Ishikawa (cell line): Measurements from ENCODE around the gene AUTS2.

Source experiments
- CEBPB ChIP-seq: IDR thresholded peaks from 2 replicates; pipeline ENCODE4 v1.6.1; 2012
- EP300 ChIP-seq: IDR thresholded peaks from 2 replicates; pipeline ENCODE4 v1.6.1; 2012; ENCODE audit warnings: borderline replicate concordance
- NFIC ChIP-seq: IDR thresholded peaks from 2 replicates; pipeline ENCODE4 v1.6.1; 2012
- RAD21 ChIP-seq: IDR thresholded peaks from 2 replicates; pipeline ENCODE4 v1.6.1; 2012; ENCODE audit warnings: low read depth
- TEAD4 ChIP-seq: IDR thresholded peaks from 2 replicates; pipeline ENCODE4 v1.6.1; 2012
- YY1 ChIP-seq: IDR thresholded peaks from 2 replicates; pipeline ENCODE4 v1.6.1; 2012; ENCODE audit warnings: low read depth

GRCh38 chr7:70457883-70458680 is 859.8 kb downstream of the AUTS2 start:
- TF ChIP-seq RAD21 = no peak
- no peak for TF ChIP-seq CEBPB
- TF ChIP-seq NFIC = no peak
- no peak for TF ChIP-seq YY1
- no peak for TF ChIP-seq TEAD4
- no peak for TF ChIP-seq EP300
